Upper lobe of left lung (tissue), 6 donors: Measurements from ENCODE around the gene IQSEC1. TPM values are rescaled to one million over a fixed set of nuclear protein-coding genes. Genes with fewer than 3 reads are reported as not detected.

Source experiments
- ATAC-seq, 2 donors: fragments of 200-7000 bp; cut with Tn5 transposase; one replicate each; pipeline ENCODE4 v1.9.1; 2022; ENCODE audit warnings: mild to moderate bottlenecking in 2 of 2, moderate library complexity in 2 of 2; ENCODE audit not compliant: low FRiP score in 2 of 2
- DNase-seq, 2 donors: peaks; one replicate each; pipeline ENCODE4 v3.0.0-alpha.2; 2019 to 2020
- H3K27ac ChIP-seq, 4 donors: fragments of 200-600 bp; sonication (generic); one replicate each; pipeline ENCODE4 v1.5.1; 2016 to 2019
- H3K27me3 ChIP-seq, 4 donors: fragments of 200-600 bp; sonication (generic); one replicate each; pipeline ENCODE4 v1.5.1; 2017 to 2019
- H3K36me3 ChIP-seq, 4 donors: fragments of 200-600 bp; sonication (generic); one replicate each; pipeline ENCODE4 v1.5.1; 2016 to 2019
- H3K4me1 ChIP-seq, 4 donors: fragments of 200-600 bp; sonication (generic); one replicate each; pipeline ENCODE4 v1.5.1; 2018 to 2019
- H3K4me3 ChIP-seq, 4 donors: fragments of 200-600 bp; sonication (generic); one replicate each; pipeline ENCODE4 v1.5.1; 2017 to 2019; ENCODE audit warnings: mild to moderate bottlenecking in 2 of 4, moderate library complexity in 1 of 4
- H3K9me3 ChIP-seq, 4 donors: fragments of 200-600 bp; sonication (generic); one replicate each; pipeline ENCODE4 v1.5.1; 2018 to 2019
- EP300 ChIP-seq, 4 donors: sonication (generic); formaldehyde crosslinking; IDR thresholded peaks; one replicate each; pipeline ENCODE4 v1.5.1; 2017; ENCODE audit warnings: antibody characterized with exemption in 4 of 4, control low read depth in 2 of 4
- POLR2A ChIP-seq, 4 donors: fragments of 450-650 bp; IDR thresholded peaks; one replicate each; pipeline ENCODE4 v1.5.1; 2016 to 2017; ENCODE audit warnings: antibody characterized with exemption in 4 of 4, mild to moderate bottlenecking in 2 of 4
- POLR2AphosphoS5 ChIP-seq, 2 donors: sonication (generic); formaldehyde crosslinking; IDR thresholded peaks; one replicate each; pipeline ENCODE4 v1.5.1; 2017; ENCODE audit warnings: antibody characterized with exemption in 2 of 2
- WGBS, 2 donors: methylation state at CpG; one replicate each; pipeline ENCODE4 v1.1.5; 2017 to 2018; 5-methylcytosine and 5-hydroxymethylcytosine counted together
- total RNA-seq, 6 donors: library from RNA; depleted of rRNA in 4 of 6; stranded (reverse); fragments of >200 nt in 4 of 6; gene quantifications; one replicate each; pipeline versions ENCODE4 v1.1.0 to v1.2.1, GENCODE V29; 2016 to 2021
- TF ChIP-seq, protein P1 (sequence below), 6 experiments: fragments of 450-650 bp in 4 of 6; fragments of 200-600 bp in 2 of 6; sonication (generic) in 2 of 6; IDR thresholded peaks; one replicate each; pipeline ENCODE4 v1.5.1; 2016 to 2019; ENCODE audit warnings: antibody characterized with exemption in 6 of 6
- donor health status: DM: no; HTN: no; CAD: no; lungs with moderate emphysema.
- donor health status: DM: no; HTN: yes; CAD: no; lungs with severe emphysema.

IQSEC1 gene
- total RNA-seq, 6 donors from 2014 or later = 51.1 to 105 (median 81.0) TPM

DNA sequence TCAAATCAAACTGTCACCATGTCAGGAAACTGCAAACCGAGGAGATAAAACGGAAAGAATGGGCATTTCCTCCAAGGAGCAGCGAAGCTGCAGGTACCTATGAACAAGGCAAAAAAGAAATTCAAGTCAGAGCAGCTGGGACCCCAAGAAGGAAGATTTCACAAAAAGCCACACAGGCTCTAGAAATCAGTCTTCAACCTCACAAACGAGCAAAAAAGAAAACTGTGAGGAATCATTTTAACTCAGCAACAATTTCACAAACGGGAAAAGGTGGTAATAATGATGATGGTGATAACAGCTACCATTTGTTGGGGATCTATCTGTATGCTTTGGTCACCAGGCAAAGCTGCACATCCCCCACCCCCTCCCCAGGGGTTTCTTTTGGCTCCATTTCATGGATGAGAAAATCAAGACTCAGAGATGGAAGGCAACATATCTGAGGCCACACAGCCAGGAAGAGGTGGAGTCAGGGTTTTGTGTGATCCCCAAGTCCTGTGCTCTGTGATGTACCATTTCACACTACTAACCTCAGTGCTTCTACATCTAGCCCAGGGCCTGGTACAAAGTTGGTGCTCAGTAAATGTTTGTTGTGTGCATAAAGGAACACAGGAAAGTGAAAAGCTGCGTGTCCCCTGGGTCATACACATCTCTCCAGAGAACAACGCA lies 109.9 kb downstream of the IQSEC1 start:
- DNase-seq (no peak), ATAC-seq (no peak)
- Histone ChIP-seq H3K4me1 (peaks cover 83 to 95% (median 88%) of the 10 kb centered on the region in 4 donors), H3K27me3 (no peaks in the 10 kb centered on the region), H3K4me3 (no peak overlapping the region), H3K27ac (peak overlapping the region; percentile 1 to 81 (median 50)), H3K36me3 (no peaks in the 10 kb centered on the region), H3K9me3 (no peaks in the 10 kb centered on the region)
- TF ChIP-seq EP300 (IDR thresholded peaks at IDR 0.05) = no peak
- TF ChIP-seq POLR2A (IDR thresholded peaks at IDR 0.05) = no peak
- TF ChIP-seq, protein P1, sequence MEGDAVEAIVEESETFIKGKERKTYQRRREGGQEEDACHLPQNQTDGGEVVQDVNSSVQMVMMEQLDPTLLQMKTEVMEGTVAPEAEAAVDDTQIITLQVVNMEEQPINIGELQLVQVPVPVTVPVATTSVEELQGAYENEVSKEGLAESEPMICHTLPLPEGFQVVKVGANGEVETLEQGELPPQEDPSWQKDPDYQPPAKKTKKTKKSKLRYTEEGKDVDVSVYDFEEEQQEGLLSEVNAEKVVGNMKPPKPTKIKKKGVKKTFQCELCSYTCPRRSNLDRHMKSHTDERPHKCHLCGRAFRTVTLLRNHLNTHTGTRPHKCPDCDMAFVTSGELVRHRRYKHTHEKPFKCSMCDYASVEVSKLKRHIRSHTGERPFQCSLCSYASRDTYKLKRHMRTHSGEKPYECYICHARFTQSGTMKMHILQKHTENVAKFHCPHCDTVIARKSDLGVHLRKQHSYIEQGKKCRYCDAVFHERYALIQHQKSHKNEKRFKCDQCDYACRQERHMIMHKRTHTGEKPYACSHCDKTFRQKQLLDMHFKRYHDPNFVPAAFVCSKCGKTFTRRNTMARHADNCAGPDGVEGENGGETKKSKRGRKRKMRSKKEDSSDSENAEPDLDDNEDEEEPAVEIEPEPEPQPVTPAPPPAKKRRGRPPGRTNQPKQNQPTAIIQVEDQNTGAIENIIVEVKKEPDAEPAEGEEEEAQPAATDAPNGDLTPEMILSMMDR (IDR thresholded peaks at IDR 0.05) = no peak
- no peak for TF ChIP-seq POLR2AphosphoS5 (IDR thresholded peaks at IDR 0.05)
- WGBS, 2 donors = 61 to 62% methylated on average over 7 of the region's 7 CpGs

DNA sequence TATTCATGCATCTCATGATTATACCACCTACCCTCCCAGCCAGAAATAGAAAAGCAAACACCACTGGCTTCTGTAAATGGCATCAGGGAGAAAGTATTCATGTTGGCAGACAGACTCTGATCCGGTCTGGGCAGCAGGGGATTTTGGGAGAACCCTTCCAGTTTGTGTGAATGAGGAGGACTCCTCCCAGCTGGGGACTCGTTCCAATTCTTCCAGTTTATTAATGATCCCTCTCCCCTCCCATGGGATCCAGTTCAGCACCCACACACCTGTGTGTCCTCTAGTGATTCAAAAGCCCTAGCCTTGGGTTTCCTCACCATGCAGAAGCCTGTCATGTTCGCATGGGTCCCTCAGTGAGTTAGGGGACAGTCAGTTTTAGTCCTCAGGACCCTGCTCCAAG lies 110.9 kb downstream of the IQSEC1 start:
- no peak for DNase-seq
- no peak for ATAC-seq
- H3K4me3 ChIP-seq = no peak overlapping the region
- no peak for TF ChIP-seq POLR2AphosphoS5 (IDR thresholded peaks at IDR 0.05)
- no peak for TF ChIP-seq EP300 (IDR thresholded peaks at IDR 0.05)
- TF ChIP-seq, protein P1 (IDR thresholded peaks at IDR 0.05) = no peak
- TF ChIP-seq POLR2A (IDR thresholded peaks at IDR 0.05) = no peak
- no peaks in the 10 kb centered on the region for H3K36me3 ChIP-seq
- peaks cover 83 to 95% (median 88%) of the 10 kb centered on the region in 4 donors for H3K4me1 ChIP-seq
- 77 to 81% methylated on average over 3 of the region's 3 CpGs for WGBS, 2 donors
- peak overlapping the region in 3 of 4 donors; percentile 28 to 81 (median 77) for H3K27ac ChIP-seq
- H3K9me3 ChIP-seq = no peaks in the 10 kb centered on the region
- no peaks in the 10 kb centered on the region for H3K27me3 ChIP-seq

DNA sequence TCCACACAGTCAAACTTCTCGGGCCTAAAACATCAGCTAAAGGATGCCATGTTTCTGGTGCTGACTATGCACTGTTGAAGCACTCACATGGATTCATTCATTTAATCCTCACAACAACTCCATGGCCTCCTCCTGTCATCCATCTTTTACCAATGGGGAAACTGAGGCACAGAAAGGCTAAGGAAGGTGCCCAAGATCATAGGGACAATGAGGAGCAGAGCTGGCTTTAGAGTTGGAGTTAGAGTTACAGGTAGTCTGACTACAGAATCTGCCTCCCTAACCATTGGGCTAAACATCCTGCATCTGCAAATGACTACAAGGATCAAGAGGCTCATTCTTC lies 111.6 kb downstream of the IQSEC1 start:
- TF ChIP-seq EP300 (IDR thresholded peaks at IDR 0.05) (no peak), POLR2AphosphoS5 (IDR thresholded peaks at IDR 0.05) (no peak), POLR2A (IDR thresholded peaks at IDR 0.05) (no peak)
- TF ChIP-seq, protein P1 (IDR thresholded peaks at IDR 0.05) = no peak
- Histone ChIP-seq H3K9me3 (no peaks in the 10 kb centered on the region), H3K27ac (peak overlapping the region in 1 of 4 donors; percentile 77), H3K36me3 (no peaks in the 10 kb centered on the region), H3K4me1 (peaks cover 85 to 95% (median 88%) of the 10 kb centered on the region in 4 donors), H3K4me3 (no peak overlapping the region), H3K27me3 (no peaks in the 10 kb centered on the region)
- no peak for ATAC-seq
- no peak for DNase-seq
- 67 to 81% methylated on average over 1 of the region's 1 CpG for WGBS, 2 donors

DNA sequence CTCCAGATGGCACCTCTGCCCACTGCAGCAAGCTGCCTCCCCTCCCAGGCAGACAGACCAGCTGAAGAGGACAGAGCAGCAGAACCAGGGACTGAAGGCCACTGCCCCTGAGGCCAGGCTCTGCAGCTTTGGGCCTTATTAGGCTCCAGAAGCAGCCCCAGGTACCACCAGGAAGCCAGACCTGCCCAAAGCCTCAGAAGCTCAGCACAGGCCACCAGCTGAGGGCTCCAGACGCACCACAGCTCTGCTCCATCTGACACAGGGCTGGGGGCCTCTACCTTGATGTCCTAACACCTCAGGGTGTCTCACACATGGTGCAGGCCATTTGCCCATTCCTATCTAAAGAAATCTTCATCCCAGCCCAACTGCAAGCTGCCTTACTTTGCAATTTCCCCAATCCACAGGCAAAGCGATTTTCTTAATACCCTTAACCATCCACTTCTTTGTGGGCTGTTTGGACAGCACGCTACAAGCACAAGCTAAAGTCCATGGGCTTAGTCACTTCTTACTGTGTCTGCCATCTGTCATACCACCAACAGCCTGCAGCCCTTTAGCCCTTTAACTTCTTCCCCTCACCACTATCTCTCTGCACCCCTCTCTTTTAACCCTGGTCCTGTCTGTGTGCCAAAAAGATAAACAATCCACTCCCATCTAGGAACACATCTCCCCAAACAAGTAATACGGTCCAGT lies 112.1 kb downstream of the IQSEC1 start:
- no peak for DNase-seq
- TF ChIP-seq, protein P1 (IDR thresholded peaks at IDR 0.05) = no peak
- TF ChIP-seq EP300 (IDR thresholded peaks at IDR 0.05) (no peak), POLR2A (IDR thresholded peaks at IDR 0.05) (no peak), POLR2AphosphoS5 (IDR thresholded peaks at IDR 0.05) (no peak)
- no peak overlapping the region for H3K4me3 ChIP-seq
- no peaks in the 10 kb centered on the region for H3K27me3 ChIP-seq
- peaks cover 80 to 95% (median 84%) of the 10 kb centered on the region in 4 donors for H3K4me1 ChIP-seq
- no peak for ATAC-seq
- 73% methylated on average over 4 of the region's 4 CpGs for WGBS, 2 donors
- H3K36me3 ChIP-seq = no peaks in the 10 kb centered on the region
- peak overlapping the region in 3 of 4 donors; percentile 6 to 77 (median 73) for H3K27ac ChIP-seq
- no peaks in the 10 kb centered on the region for H3K9me3 ChIP-seq
